ENCODE measurements around the gene CWC22. TPM values are rescaled to one million over a fixed set of nuclear protein-coding genes. Genes with fewer than 3 reads are reported as not detected.
"Not testable (repeated sequence)": the region's sequence is repeated elsewhere in the genome, so short reads cannot be mapped to it uniquely, and the experiment has no call there.

Gene CWC22
- total RNA-seq, 5 donors from 2014 or later (not counting 1 experiment from before 2014, with no cell fraction given) = 16.1 to 24.1 (median 22.6) TPM

DNA sequence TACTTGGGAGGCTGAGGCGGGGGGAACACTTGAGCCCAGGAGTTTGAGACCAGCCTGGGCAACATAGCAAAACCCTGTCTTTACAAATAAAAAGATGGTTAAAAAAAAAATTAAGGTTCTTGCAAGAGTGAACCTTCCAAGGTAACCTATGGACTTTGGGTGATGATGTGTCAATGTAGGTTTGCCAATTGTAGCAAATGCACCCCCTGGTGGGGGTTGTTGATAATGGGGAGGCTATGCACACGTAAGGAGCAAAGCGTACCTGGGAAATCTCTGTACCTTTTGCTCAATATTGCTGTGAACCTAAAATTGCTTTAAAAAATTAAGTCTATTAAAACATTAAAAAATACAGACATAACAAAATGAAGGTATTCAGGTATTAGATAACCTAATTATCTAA, 70.4 kb downstream of the CWC22 start:
- ChIA-PET CTCF (no interaction called here), POLR2A (no interaction called here)
- Mint-ChIP-seq H3K27ac (no peak overlapping the region), H3K4me1 (no peaks in the 10 kb centered on the region), H3K36me3 (peaks cover 46% of the 10 kb centered on the region), H3K9me3 (peaks cover 0 to under 1% (median 0%) of the 10 kb centered on the region in 3 donors), H3K4me3 (no peak overlapping the region), H3K27me3 (no peaks in the 10 kb centered on the region)
- Histone ChIP-seq H3K36me3 (ENCODE audit: control insufficient read depth in 2 of 2, extremely low read depth in 1 of 2, insufficient read depth in 1 of 2, low read length in 1 of 2) (peaks cover 4% of the 10 kb centered on the region in 2 donors), H3K27ac (ENCODE audit: low read length) (no peak overlapping the region), H3K4me3 (ENCODE audit: control insufficient read depth in 1 of 2, extremely low read depth in 1 of 2, low read length in 1 of 2) (no peak overlapping the region), H3K4me1 (ENCODE audit: control insufficient read depth in 1 of 2, extremely low read depth in 1 of 2, insufficient read depth in 2 of 2, low read length in 2 of 2) (no peaks in the 10 kb centered on the region), H3K9me3 (no peaks in the 10 kb centered on the region), H3K27me3 (replicated peaks in 1 of 2; ENCODE audit: control insufficient read depth in 2 of 2, extremely low read depth in 1 of 2, insufficient read depth in 2 of 2, low read length in 1 of 2) (no peaks in the 10 kb centered on the region)
- peak in 12 of 35 experiments; percentile 0 to 7 (median 3) for DNase-seq
- ATAC-seq (replicated peaks in 1 of 4) = no peak
- WGBS (ENCODE audit: insufficient coverage) = no CpG with 5 or more reads among the region's 3 CpGs

DNA sequence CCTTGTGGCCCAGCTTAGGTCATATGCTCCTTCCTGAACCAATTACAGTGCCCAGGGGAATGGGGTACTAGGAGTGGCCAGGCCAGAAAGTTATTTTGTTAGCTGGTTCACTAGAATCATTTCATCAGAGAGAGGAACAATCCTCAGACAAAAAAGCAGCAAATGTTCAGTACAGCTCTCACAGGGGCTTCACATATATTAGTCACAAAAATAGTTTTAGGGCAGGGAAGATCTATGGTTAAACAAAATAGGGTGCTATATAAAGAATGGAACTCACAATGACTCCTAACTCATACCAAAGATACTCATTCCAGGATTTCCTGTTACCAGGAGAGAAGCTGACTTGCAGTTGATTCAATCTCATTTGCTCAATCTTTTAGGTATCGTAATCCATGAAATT, 71.0 kb downstream of the CWC22 start:
- Mint-ChIP-seq H3K4me3 (no peak overlapping the region), H3K4me1 (no peaks in the 10 kb centered on the region), H3K9me3 (peaks cover 0 to 5% (median 0%) of the 10 kb centered on the region in 3 donors), H3K27me3 (no peaks in the 10 kb centered on the region), H3K27ac (no peak overlapping the region), H3K36me3 (peaks cover 51% of the 10 kb centered on the region)
- CTCF ChIA-PET = no interaction called here
- Histone ChIP-seq H3K27me3 (replicated peaks in 1 of 2; ENCODE audit: control insufficient read depth in 2 of 2, extremely low read depth in 1 of 2, insufficient read depth in 2 of 2, low read length in 1 of 2) (no peaks in the 10 kb centered on the region), H3K27ac (ENCODE audit: low read length) (no peak overlapping the region), H3K9me3 (no peaks in the 10 kb centered on the region), H3K4me3 (ENCODE audit: control insufficient read depth in 1 of 2, extremely low read depth in 1 of 2, low read length in 1 of 2) (no peak overlapping the region), H3K4me1 (ENCODE audit: control insufficient read depth in 1 of 2, extremely low read depth in 1 of 2, insufficient read depth in 2 of 2, low read length in 2 of 2) (no peaks in the 10 kb centered on the region), H3K36me3 (ENCODE audit: control insufficient read depth in 2 of 2, extremely low read depth in 1 of 2, insufficient read depth in 1 of 2, low read length in 1 of 2) (peaks cover 4% of the 10 kb centered on the region in 2 donors)
- ATAC-seq (replicated peaks in 1 of 4) (no peak), DNase-seq (no peak)
- no CpG with 5 or more reads among the region's 1 CpG for WGBS (ENCODE audit: insufficient coverage)
- POLR2A ChIA-PET = no interaction called here

DNA sequence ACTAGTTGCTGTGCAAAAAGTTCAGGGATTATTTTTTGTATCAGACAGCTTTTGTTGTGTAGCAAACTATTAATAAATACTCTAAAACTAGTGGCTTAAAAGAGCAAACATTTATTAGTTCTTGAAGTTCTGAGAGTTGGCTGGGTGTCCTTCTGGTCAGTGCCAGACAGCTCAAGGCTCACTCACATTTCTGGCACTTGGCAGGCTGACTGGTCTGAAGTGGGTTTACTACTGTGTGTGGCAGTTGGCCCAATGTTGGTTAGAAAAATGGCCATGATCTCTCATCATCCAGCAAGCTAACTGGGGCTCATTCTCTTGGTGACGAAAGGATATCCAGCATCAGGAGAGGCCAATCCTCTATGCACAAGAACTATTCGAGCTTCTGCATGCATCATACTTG, 74.3 kb downstream of the CWC22 start:
- Mint-ChIP-seq H3K9me3 (peaks cover 6 to 27% (median 20%) of the 10 kb centered on the region in 3 donors), H3K27ac (no peak overlapping the region), H3K4me3 (no peak overlapping the region), H3K4me1 (no peaks in the 10 kb centered on the region), H3K36me3 (peaks cover 62% of the 10 kb centered on the region), H3K27me3 (no peaks in the 10 kb centered on the region)
- no peak for DNase-seq
- Histone ChIP-seq H3K36me3 (ENCODE audit: control insufficient read depth in 2 of 2, extremely low read depth in 1 of 2, insufficient read depth in 1 of 2, low read length in 1 of 2) (peaks cover 4% of the 10 kb centered on the region in 2 donors), H3K4me3 (ENCODE audit: control insufficient read depth in 1 of 2, extremely low read depth in 1 of 2, low read length in 1 of 2) (no peak overlapping the region), H3K9me3 (no peaks in the 10 kb centered on the region), H3K27ac (ENCODE audit: low read length) (no peak overlapping the region), H3K4me1 (ENCODE audit: control insufficient read depth in 1 of 2, extremely low read depth in 1 of 2, insufficient read depth in 2 of 2, low read length in 2 of 2) (no peaks in the 10 kb centered on the region), H3K27me3 (replicated peaks in 1 of 2; ENCODE audit: control insufficient read depth in 2 of 2, extremely low read depth in 1 of 2, insufficient read depth in 2 of 2, low read length in 1 of 2) (no peaks in the 10 kb centered on the region)
- ChIA-PET CTCF (no interaction called here), POLR2A (interaction anchor here in 1 of 2 donors (0.5 to 0.7 kb wide), 2 partner anchors 14 to 1747 kb away, joined by 3 read pairs; no protein-coding TSS in a partner anchor)
- no CpG with 5 or more reads among the region's 2 CpGs for WGBS (ENCODE audit: insufficient coverage)
- no peak for ATAC-seq (replicated peaks in 1 of 4)

- no peak overlapping the region for H3K27ac ChIP-seq (ENCODE audit: low read length)
- peaks cover 4% of the 10 kb centered on the region in 2 donors for H3K36me3 ChIP-seq (ENCODE audit: control insufficient read depth in 2 of 2, extremely low read depth in 1 of 2, insufficient read depth in 1 of 2, low read length in 1 of 2)
- no peaks in the 10 kb centered on the region for H3K4me1 ChIP-seq (ENCODE audit: control insufficient read depth in 1 of 2, extremely low read depth in 1 of 2, insufficient read depth in 2 of 2, low read length in 2 of 2)
- no peaks in the 10 kb centered on the region for H3K27me3 ChIP-seq (replicated peaks in 1 of 2; ENCODE audit: control insufficient read depth in 2 of 2, extremely low read depth in 1 of 2, insufficient read depth in 2 of 2, low read length in 1 of 2)
- WGBS (ENCODE audit: insufficient coverage) = no CpG with 5 or more reads among the region's 3 CpGs
- CTCF ChIA-PET = no interaction called here
- H3K4me3 ChIP-seq (ENCODE audit: control insufficient read depth in 1 of 2, extremely low read depth in 1 of 2, low read length in 1 of 2) = no peak overlapping the region
- POLR2A ChIA-PET = no interaction called here
- H3K27ac Mint-ChIP-seq = no peak overlapping the region
- H3K9me3 ChIP-seq = no peaks in the 10 kb centered on the region
- no peak overlapping the region for H3K4me3 Mint-ChIP-seq
- DNase-seq (no peak), ATAC-seq (replicated peaks in 1 of 4) (no peak)
- peaks cover 6 to 38% (median 29%) of the 10 kb centered on the region in 3 donors for H3K9me3 Mint-ChIP-seq
- H3K27me3 Mint-ChIP-seq = no peaks in the 10 kb centered on the region
- no peaks in the 10 kb centered on the region for H3K4me1 Mint-ChIP-seq
- peaks cover 69% of the 10 kb centered on the region for H3K36me3 Mint-ChIP-seq
Measured at GRCh38 chr2:179931502-179931901, 75.6 kb downstream of the CWC22 start.

GRCh38 chr2:179929997-179930396, 77.1 kb downstream of the CWC22 start:
- POLR2A ChIA-PET; H3K4me3 Mint-ChIP-seq; H3K4me1 Mint-ChIP-seq; H3K27ac Mint-ChIP-seq; DNase-seq; CTCF ChIA-PET; H3K27me3 Mint-ChIP-seq; H3K27ac ChIP-seq (ENCODE audit: low read length); H3K36me3 ChIP-seq (ENCODE audit: control insufficient read depth in 2 of 2, extremely low read depth in 1 of 2, insufficient read depth in 1 of 2, low read length in 1 of 2); H3K4me1 ChIP-seq (ENCODE audit: control insufficient read depth in 1 of 2, extremely low read depth in 1 of 2, insufficient read depth in 2 of 2, low read length in 2 of 2); ATAC-seq (replicated peaks in 1 of 4); H3K4me3 ChIP-seq (ENCODE audit: control insufficient read depth in 1 of 2, extremely low read depth in 1 of 2, low read length in 1 of 2); H3K27me3 ChIP-seq (replicated peaks in 1 of 2; ENCODE audit: control insufficient read depth in 2 of 2, extremely low read depth in 1 of 2, insufficient read depth in 2 of 2, low read length in 1 of 2); H3K9me3 ChIP-seq: not testable (repeated sequence)
- 93% methylated on average over 2 of the region's 3 CpGs for WGBS (ENCODE audit: insufficient coverage)
- H3K9me3 Mint-ChIP-seq = peaks cover 6 to 48% (median 37%) of the 10 kb centered on the region in 3 donors
- H3K36me3 Mint-ChIP-seq = peaks cover 68% of the 10 kb centered on the region

GRCh38 chr2:179927041-179927440, 80.1 kb downstream of the CWC22 start:
- H3K4me3 Mint-ChIP-seq = no peak overlapping the region
- DNase-seq (no peak), ATAC-seq (replicated peaks in 1 of 4) (no peak)
- no peaks in the 10 kb centered on the region for H3K4me1 ChIP-seq (ENCODE audit: control insufficient read depth in 1 of 2, extremely low read depth in 1 of 2, insufficient read depth in 2 of 2, low read length in 2 of 2)
- WGBS (ENCODE audit: insufficient coverage) = no CpG with 5 or more reads among the region's 1 CpG
- H3K27ac Mint-ChIP-seq = no peak overlapping the region
- ChIA-PET CTCF (no interaction called here), POLR2A (no interaction called here)
- no peaks in the 10 kb centered on the region for H3K4me1 Mint-ChIP-seq
- H3K9me3 Mint-ChIP-seq = peaks cover 6 to 48% (median 37%) of the 10 kb centered on the region in 3 donors
- peaks cover 4% of the 10 kb centered on the region for H3K9me3 ChIP-seq
- H3K4me3 ChIP-seq (ENCODE audit: control insufficient read depth in 1 of 2, extremely low read depth in 1 of 2, low read length in 1 of 2) = no peak overlapping the region
- H3K36me3 Mint-ChIP-seq = peaks cover 46% of the 10 kb centered on the region
- no peaks in the 10 kb centered on the region for H3K36me3 ChIP-seq (ENCODE audit: control insufficient read depth in 2 of 2, extremely low read depth in 1 of 2, insufficient read depth in 1 of 2, low read length in 1 of 2)
- H3K27me3 Mint-ChIP-seq = no peaks in the 10 kb centered on the region
- no peaks in the 10 kb centered on the region for H3K27me3 ChIP-seq (replicated peaks in 1 of 2; ENCODE audit: control insufficient read depth in 2 of 2, extremely low read depth in 1 of 2, insufficient read depth in 2 of 2, low read length in 1 of 2)
- no peak overlapping the region for H3K27ac ChIP-seq (ENCODE audit: low read length)

DNA sequence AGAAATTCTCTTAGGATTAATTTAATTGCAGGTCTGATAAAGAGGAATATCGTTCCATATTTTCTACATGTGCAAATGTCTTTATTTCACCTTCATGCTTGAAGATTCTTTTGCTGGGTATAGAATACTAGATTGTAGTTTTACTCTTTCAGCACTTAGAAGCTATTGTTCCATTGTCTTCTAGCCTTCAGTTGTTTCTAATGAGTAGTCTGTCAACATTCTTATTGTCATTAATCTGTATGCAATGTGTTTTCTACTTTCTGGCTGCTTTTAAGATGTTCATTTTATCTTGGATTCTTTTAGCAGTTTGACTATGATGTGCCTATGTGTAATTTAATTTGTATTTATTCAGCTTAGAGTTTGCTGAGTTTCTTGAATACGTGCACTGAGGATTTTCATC, 81.4 kb downstream of the CWC22 start:
- Histone ChIP-seq H3K4me1 (ENCODE audit: control insufficient read depth in 1 of 2, extremely low read depth in 1 of 2, insufficient read depth in 2 of 2, low read length in 2 of 2) (no peaks in the 10 kb centered on the region), H3K27me3 (replicated peaks in 1 of 2; ENCODE audit: control insufficient read depth in 2 of 2, extremely low read depth in 1 of 2, insufficient read depth in 2 of 2, low read length in 1 of 2) (no peaks in the 10 kb centered on the region), H3K4me3 (ENCODE audit: control insufficient read depth in 1 of 2, extremely low read depth in 1 of 2, low read length in 1 of 2) (no peak overlapping the region), H3K36me3 (ENCODE audit: control insufficient read depth in 2 of 2, extremely low read depth in 1 of 2, insufficient read depth in 1 of 2, low read length in 1 of 2) (no peaks in the 10 kb centered on the region), H3K27ac (ENCODE audit: low read length) (no peak overlapping the region), H3K9me3 (peaks cover 4% of the 10 kb centered on the region)
- ChIA-PET POLR2A (no interaction called here), CTCF (no interaction called here)
- ATAC-seq (replicated peaks in 1 of 4) (no peak), DNase-seq (no peak)
- WGBS (ENCODE audit: insufficient coverage) = no CpG with 5 or more reads among the region's 2 CpGs
- H3K9me3 Mint-ChIP-seq = peaks cover 4 to 38% (median 34%) of the 10 kb centered on the region in 3 donors
- H3K4me3 Mint-ChIP-seq = no peak overlapping the region
- H3K27me3 Mint-ChIP-seq = no peaks in the 10 kb centered on the region
- H3K27ac Mint-ChIP-seq = no peak overlapping the region
- H3K4me1 Mint-ChIP-seq = no peaks in the 10 kb centered on the region
- peaks cover 36% of the 10 kb centered on the region for H3K36me3 Mint-ChIP-seq

All from T-cell (primary cell).